HUES6 (cell line): Measurements from ENCODE around the gene LGALS14.

ENCODE experiments used
- H3K27ac ChIP-seq: 2 replicates; pipeline ENCODE4 v1.7.0; 2013; ENCODE audit warnings: low read depth, mild to moderate bottlenecking, low read length, inconsistent platforms
- H3K27me3 ChIP-seq: 2 replicates; pipeline ENCODE4 v1.6.1; 2013; ENCODE audit warnings: low read length; ENCODE audit not compliant: control insufficient read depth, insufficient read depth
- H3K36me3 ChIP-seq: 2 replicates; pipeline ENCODE4 v1.6.1; 2013; ENCODE audit warnings: low read length; ENCODE audit not compliant: control insufficient read depth, insufficient read depth
- H3K4me1 ChIP-seq: 2 replicates; pipeline ENCODE4 v1.6.1; 2013; ENCODE audit warnings: low read length; ENCODE audit not compliant: control insufficient read depth, insufficient read depth
- H3K4me3 ChIP-seq: 2 replicates; pipeline ENCODE4 v1.5.1; 2013; ENCODE audit warnings: low read depth, low read length
- H3K9ac ChIP-seq: one replicate; pipeline ENCODE4 v1.6.1; 2013; ENCODE audit warnings: mild to moderate bottlenecking, low read length
- H3K9me3 ChIP-seq: 2 replicates; pipeline ENCODE4 v1.6.1; 2013; ENCODE audit warnings: low read depth, low read length; ENCODE audit not compliant: control insufficient read depth, insufficient read depth

The LGALS14 gene

GRCh38 chr19:39746836-39747529, 42.7 kb downstream of the LGALS14 start:
- Histone ChIP-seq H3K9ac (no peak overlapping the region), H3K27ac (no peak overlapping the region), H3K36me3 (no peaks in the 10 kb centered on the region), H3K27me3 (peaks cover 46% of the 10 kb centered on the region), H3K4me1 (no peaks in the 10 kb centered on the region), H3K4me3 (no peak overlapping the region), H3K9me3 (no peaks in the 10 kb centered on the region)

DNA sequence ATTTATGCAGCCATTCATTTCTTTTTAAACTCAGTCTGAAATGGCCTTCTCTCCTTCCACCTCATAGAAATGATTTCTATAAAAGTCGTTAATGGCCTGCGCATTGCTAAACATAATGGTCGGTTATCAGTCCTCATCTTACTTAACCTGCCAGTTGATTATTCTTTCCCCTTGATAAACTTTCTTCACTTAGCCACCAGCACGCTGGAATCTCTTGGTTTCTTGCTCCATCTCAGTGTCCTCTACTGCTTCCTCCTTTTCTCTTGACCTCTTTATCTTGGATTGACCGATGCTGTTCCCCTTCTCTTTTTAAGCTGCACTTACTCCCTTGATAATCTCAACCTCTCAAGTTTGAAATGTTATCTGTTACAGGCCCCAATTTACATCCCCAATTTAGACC, 45.7 kb downstream of the LGALS14 start:
- peaks cover 43% of the 10 kb centered on the region for H3K27me3 ChIP-seq
- H3K4me1 ChIP-seq: no peaks in the 10 kb centered on the region
- H3K9ac ChIP-seq: no peak overlapping the region
- no peaks in the 10 kb centered on the region for H3K9me3 ChIP-seq
- H3K4me3 ChIP-seq: no peak overlapping the region
- no peaks in the 10 kb centered on the region for H3K36me3 ChIP-seq
- no peak overlapping the region for H3K27ac ChIP-seq

GRCh38 chr19:39752390-39752789, 48.1 kb downstream of the LGALS14 start:
- Histone ChIP-seq H3K9me3 (no peaks in the 10 kb centered on the region), H3K4me1 (no peaks in the 10 kb centered on the region), H3K4me3 (no peak overlapping the region), H3K27ac (no peak overlapping the region), H3K9ac (no peak overlapping the region), H3K36me3 (no peaks in the 10 kb centered on the region), H3K27me3 (peaks cover 59% of the 10 kb centered on the region)

- no peaks in the 10 kb centered on the region for H3K4me1 ChIP-seq
- H3K9ac ChIP-seq: no peak overlapping the region
- H3K36me3 ChIP-seq: no peaks in the 10 kb centered on the region
- H3K9me3 ChIP-seq: no peaks in the 10 kb centered on the region
- H3K27me3 ChIP-seq: peaks cover 59% of the 10 kb centered on the region
- no peak overlapping the region for H3K27ac ChIP-seq
- H3K4me3 ChIP-seq: no peak overlapping the region
Measured at GRCh38 chr19:39752795-39753194, 48.5 kb downstream of the LGALS14 start.

DNA sequence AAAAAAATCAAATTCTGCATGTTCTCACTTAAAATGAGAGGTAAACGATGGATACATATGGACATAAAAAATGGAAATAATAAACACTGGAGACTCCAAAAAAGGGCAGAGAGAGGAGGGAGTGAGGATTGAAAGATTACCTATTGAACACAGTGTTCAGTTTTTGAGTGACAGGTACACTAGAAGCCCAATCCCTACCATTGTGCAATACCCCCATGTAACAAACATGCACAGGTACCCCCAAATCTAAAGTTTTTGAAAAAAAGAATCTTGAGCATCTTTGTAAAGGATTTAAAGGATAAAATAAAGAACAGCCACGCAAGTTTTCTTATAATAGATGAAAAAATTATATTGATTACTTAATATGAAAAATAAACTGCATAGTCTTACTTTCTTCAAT, 50.3 kb downstream of the LGALS14 start:
- peaks cover 67% of the 10 kb centered on the region for H3K27me3 ChIP-seq
- H3K4me1 ChIP-seq: no peaks in the 10 kb centered on the region
- no peaks in the 10 kb centered on the region for H3K36me3 ChIP-seq
- H3K4me3 ChIP-seq: no peak overlapping the region
- no peak overlapping the region for H3K9ac ChIP-seq
- no peak overlapping the region for H3K27ac ChIP-seq
- no peaks in the 10 kb centered on the region for H3K9me3 ChIP-seq

GRCh38 chr19:39754971-39755370, 50.7 kb downstream of the LGALS14 start:
- peaks cover 67% of the 10 kb centered on the region for H3K27me3 ChIP-seq
- H3K9me3 ChIP-seq: no peaks in the 10 kb centered on the region
- H3K36me3 ChIP-seq: no peaks in the 10 kb centered on the region
- H3K4me1 ChIP-seq: no peaks in the 10 kb centered on the region
- H3K27ac ChIP-seq: no peak overlapping the region
- no peak overlapping the region for H3K9ac ChIP-seq
- H3K4me3 ChIP-seq: no peak overlapping the region
